NCI-H2227 (cell line): Measurements from ENCODE around the gene ITIH5.
"Not testable (repeated sequence)": the region's sequence is repeated elsewhere in the genome, so short reads cannot be mapped to it uniquely, and the experiment has no call there.

Experiments
- DNase-seq: peaks from one replicate; lab custom pipeline; 2025; ENCODE audit not compliant: unreplicated experiment; lab: John Stamatoyannopoulos, UW

The ITIH5 gene

DNA sequence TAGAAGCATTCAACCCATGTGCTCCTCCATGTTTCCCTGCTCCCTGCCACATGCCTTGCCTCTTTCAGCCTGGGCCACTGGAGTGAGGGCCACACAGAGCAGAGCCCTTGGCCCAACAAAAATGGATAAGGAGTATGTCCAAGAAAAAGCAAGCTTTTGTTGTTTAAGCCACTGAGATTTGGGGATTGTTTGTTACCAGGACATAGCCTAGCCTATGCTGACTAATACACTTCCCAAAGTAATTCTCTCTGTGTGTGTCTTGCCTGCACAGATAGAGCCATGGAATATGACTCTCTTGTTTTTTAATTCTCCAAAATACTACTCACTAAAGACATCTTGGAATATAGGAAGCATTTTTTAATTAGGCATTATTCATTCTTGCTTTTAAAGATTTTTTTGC, 22.8 kb upstream of the ITIH5 start:
- no peak for DNase-seq

DNA sequence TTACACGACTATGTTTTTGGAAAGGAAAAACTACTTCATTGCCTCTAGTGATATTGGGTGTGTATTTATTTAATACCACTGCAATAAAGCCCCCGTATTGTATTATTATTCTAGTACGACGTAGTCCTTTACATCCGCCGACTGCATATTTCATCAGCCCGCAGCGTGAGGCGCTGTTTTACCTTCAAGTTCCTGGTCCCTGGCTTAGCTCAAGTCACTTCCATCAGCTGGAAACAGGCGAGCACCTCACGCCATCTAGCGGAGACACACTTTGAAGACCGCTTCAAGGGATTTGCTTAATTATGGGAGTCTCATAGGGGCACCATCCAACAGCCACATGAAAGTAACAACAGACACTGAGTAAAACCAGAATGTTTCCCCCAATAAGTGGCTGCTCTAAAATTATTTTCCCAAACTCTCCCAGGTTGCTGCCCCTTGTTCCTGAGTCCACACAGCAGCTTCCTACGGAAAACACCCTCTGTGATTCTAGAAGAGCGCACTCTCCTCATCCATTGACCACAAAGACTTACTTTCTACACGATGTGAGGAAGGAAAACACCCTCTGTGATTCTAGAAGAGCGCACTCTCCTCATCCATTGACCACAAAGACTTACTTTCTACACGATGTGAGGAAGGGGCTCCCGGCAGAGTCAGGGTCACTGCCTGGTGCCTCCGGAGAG, 20.6 kb upstream of the ITIH5 start:
- DNase-seq, result peak; percentile 64

DNA sequence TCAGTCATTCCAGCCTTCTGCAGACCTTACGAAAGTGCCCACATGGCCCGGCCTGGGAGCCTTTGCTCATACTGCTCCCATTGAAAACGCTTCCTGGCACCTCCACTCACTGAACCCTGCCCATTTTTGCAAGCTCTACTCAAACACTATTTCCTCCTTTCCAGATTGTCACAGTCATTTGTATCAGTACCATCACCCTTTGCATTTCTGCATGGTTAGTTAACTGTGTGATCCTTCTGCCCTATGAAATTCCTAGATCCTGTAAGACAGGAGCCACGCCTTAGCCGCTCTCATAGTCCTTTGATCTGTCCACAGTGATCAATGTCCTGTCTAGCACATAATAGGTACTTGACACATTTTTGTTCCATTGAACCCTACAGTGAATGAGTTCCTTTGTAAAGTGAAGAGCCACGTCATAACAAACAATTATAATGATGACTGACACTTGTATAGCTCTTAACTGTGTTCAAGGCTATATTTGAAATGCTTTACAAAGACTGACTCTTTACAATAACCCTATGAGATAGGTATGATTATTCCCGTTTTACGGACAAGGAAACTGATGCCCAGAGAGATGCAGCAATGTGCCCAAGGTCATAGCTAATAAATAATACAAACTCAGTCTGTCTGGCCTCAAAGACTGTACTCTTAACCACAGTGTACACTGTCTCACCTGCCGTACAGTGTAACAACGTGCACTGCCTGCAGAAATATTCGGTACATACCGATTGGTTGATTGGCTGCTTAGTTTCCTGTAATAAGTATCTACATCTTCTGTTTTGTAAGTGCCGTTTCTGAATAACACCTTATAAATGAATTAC, 19.8 kb upstream of the ITIH5 start:
- no peak for DNase-seq

DNA sequence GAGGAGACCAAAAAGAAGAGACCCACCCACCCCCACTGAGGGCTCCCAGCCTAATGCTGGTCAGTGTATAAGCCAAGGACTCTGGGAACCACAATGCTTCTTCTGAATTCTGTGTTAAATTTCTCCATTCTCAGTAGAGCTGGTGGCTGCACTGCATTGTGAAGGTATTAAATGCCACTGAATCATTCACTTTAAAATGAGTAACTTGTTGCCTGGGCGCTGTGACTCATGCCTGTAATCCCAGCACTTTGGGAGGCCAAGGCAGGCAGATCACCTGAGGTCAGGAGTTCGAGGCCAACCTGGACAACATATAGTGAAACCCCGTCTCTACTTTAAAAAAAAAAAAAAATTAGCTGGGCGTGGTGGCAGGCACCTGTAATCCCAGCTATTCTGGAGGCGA, 13.3 kb upstream of the ITIH5 start:
- DNase-seq, result not testable (repeated sequence)

DNA sequence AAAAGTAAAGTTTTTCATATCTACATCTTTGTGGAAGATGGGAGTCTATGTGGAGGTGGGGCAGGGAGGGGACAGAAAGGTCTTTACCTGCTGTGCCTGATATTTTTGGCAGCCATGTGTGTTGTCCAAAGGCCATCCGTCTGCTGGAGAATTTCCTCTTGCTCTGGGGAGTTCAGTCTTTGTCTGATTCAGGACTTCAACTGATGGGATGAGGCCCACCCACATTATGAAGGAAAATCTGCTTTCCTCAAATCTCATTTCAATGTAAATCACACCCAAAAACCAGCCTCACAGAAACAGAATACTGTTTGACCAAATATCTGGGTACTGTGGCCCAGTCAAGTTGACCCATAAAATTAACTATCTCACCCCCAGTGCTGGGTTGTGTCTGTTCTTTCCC, 12.5 kb upstream of the ITIH5 start:
- DNase-seq, result no peak

DNA sequence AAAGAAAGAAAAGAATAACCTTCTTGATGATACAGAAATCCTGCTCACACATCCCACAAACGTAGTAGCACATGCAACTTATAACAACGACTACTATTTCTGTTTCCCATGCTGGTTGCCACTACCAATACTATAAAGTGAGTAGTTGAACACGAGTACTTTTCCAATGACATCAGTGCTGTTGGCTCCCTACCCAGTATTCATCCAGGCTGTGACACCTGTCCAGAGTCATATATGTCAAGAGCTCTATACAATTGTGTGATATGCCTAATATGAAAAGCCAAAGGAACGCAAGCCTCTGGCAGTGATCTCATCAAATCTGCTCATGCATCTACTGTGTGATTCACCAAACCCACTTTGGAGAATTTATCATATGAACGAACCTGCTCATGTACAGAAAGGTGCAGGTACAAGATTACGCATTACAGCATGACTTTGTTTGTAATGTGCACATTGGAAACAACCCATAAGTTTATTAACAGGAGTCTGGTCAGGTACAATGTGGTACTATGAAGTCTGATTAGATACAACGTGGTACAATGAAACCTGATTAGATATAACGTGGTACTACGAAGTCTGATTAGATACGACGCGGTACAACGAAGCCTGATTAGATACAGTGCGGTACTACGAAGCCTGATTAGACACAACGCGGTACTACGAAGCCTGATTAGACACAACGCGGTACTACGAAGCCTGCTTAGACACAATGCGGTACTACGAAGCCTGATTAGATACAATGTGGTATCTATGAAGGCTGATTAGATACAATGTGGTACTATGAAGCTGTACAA, 5.8 kb upstream of the ITIH5 start:
- DNase-seq, result no peak

DNA sequence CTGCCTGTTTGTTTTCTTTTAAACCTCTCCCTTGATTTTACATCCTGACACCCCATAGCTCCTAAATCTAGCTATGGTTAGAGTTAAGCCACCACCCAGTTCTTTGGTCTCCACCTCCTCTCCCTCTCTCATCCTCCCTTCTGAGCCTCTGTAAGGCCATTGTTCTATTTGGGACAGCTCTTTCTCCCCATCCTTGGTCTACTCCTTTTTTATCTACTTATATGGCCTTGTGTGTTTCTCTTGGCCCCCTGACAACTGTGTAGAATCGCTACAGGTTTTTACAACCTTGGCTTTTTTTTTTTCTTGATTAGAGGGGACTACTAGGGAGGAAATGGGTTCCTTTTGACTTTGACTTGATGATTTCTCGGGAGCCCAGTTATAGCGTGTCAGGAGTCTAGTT, 3.4 kb upstream of the ITIH5 start:
- DNase-seq, result no peak

DNA sequence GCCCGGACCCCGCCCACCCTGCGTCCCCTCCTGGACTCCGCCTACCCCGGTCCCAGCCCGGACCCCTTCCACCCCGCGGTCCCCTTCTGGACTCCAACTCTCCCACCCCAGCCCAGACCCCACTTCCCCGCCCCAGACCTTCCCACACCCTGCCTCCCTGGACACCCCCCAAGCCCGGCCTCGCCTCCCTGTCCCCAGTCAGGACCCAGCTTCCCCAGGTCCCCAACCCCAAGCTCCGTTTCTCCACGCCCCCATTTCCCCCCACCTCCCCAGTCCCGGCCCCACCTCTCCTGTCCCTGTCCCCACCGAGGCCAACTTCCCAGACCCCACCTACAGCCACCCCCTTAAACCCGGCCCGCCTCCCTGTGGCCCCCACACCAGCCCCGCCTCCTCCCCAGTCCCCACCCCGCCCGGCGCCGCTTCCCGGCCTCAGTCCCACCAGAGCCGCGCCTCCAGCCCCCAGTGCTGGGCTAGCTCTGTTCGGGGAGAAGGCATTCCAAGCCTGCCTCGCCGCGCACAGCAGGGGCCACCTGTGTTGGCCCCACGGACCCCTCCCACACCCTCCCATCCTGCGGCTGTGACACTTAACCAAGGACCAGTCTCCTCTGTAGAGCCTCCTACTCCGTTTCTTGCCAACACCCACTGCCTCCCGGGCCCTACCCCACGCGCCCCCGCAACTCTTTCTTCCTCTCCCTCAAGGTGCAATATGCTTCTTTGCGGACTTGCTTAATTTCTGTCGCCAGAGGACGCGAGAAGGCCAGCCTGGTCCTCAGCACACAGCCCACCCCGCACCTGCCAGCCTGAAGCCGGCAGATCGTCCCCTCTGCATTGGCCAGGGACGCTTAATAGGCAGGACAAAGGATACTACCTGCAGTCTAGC, 736 bp upstream of the ITIH5 start:
- DNase-seq, result no peak

DNA sequence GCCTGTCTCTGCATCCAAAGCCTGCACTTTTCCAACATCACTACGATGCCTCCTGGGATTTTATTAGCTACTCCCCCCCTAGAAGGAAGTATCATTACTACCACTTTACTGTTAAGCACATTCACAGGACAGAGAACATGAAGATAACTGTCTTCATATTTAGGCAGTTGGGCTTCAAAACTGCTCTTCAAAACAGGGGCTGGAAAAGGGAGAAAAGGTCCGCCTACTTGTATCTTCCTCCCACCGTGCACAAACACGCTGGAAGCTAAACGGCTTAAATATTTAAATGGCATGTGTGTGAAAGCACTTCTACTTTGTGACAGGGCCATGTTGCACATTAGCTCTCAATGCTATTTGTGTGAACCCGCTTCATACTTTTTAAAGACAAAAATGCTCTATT, 999 bp downstream of the ITIH5 start:
- no peak for DNase-seq

DNA sequence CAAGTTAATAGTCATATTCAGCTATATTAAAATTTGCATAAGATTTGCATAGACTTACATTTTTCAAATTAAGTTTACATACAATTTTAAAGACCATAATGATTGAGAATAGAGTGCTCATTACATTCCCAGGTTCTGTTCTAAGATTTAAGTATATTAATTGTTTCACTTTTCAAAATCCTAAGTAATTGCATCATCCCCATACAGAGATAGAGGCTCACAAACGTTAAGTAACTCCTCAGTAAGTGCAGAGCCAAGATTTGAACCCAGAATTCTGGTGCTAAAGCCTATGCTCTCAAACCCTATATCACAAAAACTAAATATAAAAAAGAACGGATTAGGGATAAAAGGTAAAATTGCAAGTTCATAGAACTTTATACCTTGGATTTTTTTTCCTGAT, 2.1 kb downstream of the ITIH5 start:
- no peak for DNase-seq

DNA sequence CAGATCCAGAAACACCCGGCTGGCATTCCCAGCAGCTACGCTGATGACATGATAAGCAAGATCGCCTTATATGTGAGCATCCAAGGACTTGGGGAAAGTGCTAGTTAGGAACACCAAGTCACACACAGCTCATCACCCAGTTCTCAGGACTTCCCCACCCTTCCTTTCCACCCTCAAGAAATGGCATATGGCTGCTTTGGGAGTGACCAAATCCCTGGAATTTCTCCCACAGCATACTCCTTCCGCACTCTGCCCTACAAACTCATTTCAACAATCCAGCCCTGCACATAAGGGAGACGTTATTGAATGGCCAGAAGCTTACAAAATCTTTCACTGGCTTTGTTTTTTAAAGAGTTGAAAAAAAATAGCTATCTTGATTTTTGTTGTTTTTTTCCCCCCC, 4.2 kb downstream of the ITIH5 start:
- DNase-seq, result no peak

DNA sequence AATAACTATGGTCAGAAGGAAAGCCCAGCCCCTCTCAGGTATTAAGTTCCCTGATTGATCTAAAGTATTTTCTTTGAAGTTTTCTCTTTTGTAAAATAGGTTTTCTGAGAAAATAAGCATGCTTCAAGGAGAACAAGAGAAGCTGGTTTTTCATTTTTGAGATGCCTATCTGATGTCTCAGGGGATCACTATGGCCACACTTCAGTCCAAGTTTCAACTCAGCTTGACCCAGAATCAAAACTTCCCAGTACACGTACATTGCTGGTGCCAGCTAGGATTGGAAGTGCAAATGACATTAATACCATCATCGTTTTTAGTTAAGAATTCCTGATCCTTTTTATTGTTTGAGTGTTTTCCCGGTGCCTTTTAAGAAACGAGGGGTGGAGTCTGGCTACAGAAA, 7.2 kb downstream of the ITIH5 start:
- no peak for DNase-seq

DNA sequence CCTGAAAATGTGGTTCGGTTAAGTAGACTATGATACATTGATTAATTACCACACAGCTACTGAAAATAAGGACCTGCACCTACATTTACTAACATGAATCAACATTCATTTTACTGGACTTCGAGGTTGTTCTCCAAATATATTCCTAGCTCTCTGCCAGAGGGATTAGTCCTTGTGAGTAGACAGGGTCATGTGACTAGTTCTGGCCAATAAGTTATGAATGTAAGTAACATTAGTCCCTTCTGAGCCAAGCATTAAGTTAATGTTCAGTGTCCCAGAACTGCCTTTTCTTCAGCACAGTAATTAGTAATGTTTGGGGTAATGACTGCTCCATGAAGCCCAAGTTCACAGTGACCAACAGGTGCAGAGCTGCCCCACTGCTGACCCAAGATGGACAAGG, 9.2 kb downstream of the ITIH5 start:
- DNase-seq, result no peak

DNA sequence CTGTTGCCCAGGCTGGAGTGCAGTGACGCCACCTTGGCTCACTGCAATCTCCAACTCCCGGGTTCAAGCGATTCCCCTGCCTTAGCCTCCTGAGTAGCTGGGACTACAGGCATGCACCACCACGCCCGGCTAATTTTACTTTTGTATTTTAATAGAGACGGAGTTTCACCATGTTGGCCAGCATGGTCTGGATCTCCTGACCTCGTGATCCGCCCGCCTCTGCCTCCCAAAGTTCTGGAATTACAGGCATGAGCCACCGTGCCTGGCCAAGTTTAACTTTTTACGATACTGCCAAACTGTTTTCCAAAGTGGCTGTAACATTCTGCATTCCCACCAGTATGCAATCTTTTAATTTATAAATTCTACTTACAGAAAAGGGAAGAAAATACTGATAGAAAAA, 9.7 kb downstream of the ITIH5 start:
- not testable (repeated sequence) for DNase-seq

DNA sequence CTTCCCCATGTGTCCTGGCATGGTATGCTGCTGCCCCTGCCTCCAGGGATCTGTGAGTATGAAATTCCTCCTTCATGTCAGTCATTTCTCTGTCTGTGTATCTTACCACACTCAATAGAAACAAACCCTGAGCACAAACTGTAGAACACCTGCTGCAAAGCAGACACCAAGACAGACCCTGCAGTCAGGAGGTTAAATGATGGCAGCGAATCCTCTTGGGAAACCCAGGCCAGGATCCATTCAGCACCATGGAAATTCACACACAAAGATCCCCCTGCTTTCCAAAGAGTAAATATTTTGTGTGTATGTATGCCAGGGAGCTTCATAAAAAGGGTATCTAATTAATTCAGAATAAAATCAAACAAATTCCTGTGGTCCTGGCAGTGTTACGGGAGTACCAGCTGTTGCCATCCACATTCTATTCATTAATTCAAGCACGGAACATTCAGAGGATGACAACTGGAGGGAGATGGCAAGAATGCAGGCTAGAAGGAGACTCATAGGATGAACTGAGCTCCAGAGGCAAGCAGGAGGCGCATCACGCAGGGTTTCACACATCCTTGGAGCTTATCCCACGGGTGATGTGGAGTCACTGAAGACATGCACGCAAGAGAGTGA, 14.8 kb downstream of the ITIH5 start:
- DNase-seq, result no peak

DNA sequence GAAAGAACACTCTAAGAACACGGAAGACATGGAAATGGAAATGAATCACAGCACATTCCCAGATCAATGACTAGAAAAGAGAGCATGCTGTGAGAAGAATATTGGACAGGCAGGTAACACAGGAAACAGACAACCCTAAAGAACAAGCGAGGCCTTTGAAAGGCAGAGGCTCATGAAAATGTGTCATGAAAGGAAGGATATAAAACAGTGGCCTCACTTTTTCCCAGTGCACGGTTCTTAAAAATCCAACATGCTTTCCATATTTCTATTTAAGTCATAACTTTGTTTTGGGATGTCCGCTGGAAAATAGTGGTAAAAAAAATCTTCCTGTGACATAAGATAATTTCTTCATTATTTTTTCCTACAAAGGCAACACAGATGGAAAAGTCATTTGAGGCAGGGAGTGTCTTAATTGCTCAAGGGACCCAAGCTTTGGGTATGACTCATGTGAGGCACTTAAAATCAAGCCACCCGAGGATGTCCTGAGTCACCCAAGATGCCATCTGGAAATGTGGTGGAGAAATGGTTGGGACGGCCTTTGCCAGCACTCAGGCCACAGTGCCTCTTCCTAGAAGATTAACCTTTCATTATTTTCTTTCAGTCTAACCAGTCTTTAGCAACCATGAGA, 17.0 kb downstream of the ITIH5 start:
- no peak for DNase-seq

DNA sequence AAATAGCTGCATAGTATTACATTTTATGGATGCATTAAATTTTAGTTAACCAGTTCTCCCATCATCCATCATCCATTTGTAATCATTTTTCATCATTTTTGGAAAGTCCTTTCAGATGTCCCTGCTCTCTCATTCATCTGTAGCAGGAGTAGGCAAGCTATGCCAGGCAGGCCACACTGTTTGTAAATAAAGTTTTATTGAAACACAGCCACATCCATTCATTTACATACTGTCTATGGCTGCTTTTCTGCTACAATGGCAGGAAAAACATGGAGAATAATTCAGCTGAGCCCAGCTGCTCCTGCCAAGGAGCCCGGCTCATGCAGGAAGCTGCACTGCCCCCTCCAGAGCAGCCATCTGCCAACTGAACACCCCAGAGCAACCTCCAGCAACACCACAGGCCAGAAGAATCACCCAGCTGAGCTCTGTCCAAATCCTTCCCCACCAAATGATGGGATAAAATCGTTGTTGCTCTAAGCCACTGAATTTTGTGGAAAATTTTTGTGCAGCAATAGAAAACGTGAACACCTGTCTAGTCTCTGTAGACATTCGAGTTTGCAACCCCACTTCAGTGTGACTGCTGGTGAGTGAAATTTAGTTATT, 19.6 kb downstream of the ITIH5 start:
- DNase-seq, result no peak

DNA sequence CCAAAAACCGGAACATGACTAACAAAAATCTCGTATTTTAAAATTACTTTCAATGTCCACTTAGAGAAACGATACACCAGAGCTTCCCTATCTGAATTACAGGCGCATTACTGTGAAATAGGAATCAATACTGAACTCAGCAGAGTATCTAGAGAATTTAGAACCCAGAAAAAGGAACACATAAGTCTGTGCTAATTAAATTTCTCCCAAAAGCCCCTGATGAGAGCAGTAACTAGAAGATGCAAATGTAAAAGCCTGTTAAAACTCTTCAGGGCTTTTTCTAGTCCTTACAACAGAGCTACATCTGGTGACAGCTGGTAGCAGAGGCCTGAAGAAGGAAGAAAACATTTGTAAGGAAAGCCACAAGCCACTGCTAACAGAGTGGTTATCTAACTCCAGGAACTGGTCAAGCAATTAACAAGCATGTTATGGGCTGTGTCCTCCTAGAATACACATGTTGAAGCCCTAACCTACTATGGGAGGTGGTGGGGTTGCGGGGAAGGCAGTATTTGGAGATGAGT, 24.2 kb downstream of the ITIH5 start:
- DNase-seq, result no peak

DNA sequence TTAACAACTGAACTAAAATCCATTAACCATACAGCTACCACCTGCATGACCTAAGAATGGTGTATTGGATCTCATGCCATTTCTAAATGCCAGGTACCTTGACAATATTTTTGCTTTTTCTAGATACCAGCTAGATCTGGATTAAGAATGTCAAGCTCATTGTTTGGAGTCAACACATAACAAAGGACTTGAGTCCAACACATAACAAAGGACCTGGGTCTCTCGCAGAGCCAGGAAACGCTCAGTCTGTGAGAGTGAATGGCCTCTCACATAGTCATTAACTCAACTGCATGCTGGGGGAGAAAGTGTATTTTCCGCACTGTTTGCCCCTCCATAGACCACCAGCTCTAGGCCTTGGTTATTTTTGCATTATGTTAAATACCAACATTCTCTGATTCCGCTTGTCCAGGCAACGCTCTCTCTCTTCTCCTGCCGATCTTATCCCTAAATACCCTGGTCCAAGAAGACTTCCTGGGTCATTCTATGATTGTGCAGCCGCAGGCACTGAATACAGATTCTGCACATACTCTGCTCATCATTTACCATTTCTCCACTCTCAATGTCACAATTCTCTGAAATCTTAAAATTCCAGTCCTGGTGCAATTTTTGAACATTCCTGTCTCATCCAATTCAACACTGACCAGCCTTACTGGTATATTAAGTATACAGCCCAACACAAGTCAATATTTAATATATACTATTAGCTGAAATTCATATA, 31.2 kb downstream of the ITIH5 start:
- DNase-seq, result no peak
